Stimulated activated CD8-positive, alpha-beta memory T cell treated with anti-CD3 and anti-CD28 coated beads, Interleukin-7, amount 100 ng/mL, for 48 hours (primary cell): ENCODE measurements around the gene TSEN2.

Experiments used
- DNase-seq, 2 donors: peaks; one replicate each; pipeline ENCODE4 v3.0.0-alpha.2; 2020; ENCODE audit warnings: low read depth in 1 of 2; ENCODE audit errors: extremely low read depth in 1 of 2

The TSEN2 gene

DNA sequence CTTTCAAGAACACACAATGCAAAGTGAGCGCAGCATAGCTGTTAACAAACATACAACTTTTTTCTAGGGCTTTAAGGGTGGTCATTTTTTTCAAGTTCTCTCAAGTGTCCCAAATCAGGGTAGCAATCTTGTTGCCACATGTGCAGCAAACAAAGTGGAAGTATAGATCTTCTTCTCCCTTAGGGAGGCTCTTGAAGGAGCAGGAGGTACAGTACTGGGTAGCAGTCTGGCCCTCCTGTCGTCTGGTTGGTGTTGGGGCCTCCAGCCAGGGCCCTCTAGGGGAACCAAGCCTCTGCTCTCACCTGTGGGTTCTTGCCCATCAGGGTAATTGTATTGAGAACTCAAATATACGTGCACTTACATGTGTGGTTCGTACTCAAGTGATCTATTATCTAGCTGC is 98.5 kb downstream of the TSEN2 start:
- no peak for DNase-seq
